ENCODE results near the gene PEX12.
A peak's percentile ranks its signal among the peaks of the same experiment; 100 is the strongest.
"Not testable (repeated sequence)": the region's sequence is repeated elsewhere in the genome, so short reads cannot be mapped to it uniquely, and the experiment has no call there.

PEX12 gene

GRCh38 chr17:35575759-35576158 lies 2.6 kb downstream of the PEX12 start:
- DNase-seq, result peak; percentile 30

GRCh38 chr17:35569405-35569804 lies 9.0 kb downstream of the PEX12 start:
- no peak for DNase-seq

GRCh38 chr17:35568561-35568960 lies 9.8 kb downstream of the PEX12 start:
- DNase-seq, result peak; percentile 67

- DNase-seq, result peak; percentile 40
Observed at GRCh38 chr17:35566968-35567367, 11.4 kb downstream of the PEX12 start.

GRCh38 chr17:35563181-35563580 lies 15.2 kb downstream of the PEX12 start:
- peak; percentile 1 for DNase-seq

GRCh38 chr17:35560703-35561102 lies 17.7 kb downstream of the PEX12 start, which contains the start of gene SLFN14:
TSS of gene SLFN14 (minus strand) at chr17:35560819. CDS start at chr17:35558062, 2,757 bp downstream.
- peak; percentile 51 for DNase-seq

- peak; percentile 10 for DNase-seq
Observed at GRCh38 chr17:35559495-35560210, 18.7 kb downstream of the PEX12 start.

GRCh38 chr17:35557353-35557752 lies 21.0 kb downstream of the PEX12 start:
- peak; percentile 20 for DNase-seq

GRCh38 chr17:35555691-35556090 lies 22.7 kb downstream of the PEX12 start:
- peak; percentile 32 for DNase-seq

- DNase-seq, result peak; percentile 11
Observed at GRCh38 chr17:35554668-35555067, 23.7 kb downstream of the PEX12 start.

- DNase-seq, result no peak
Observed at GRCh38 chr17:35553310-35553709, 25.1 kb downstream of the PEX12 start.

GRCh38 chr17:35548978-35549377 lies 29.4 kb downstream of the PEX12 start:
- DNase-seq, result no peak

GRCh38 chr17:35548208-35548810 lies 30.1 kb downstream of the PEX12 start:
- no peak for DNase-seq

- DNase-seq, result no peak
Observed at GRCh38 chr17:35546487-35546886, 31.9 kb downstream of the PEX12 start.

GRCh38 chr17:35545150-35545549 lies 33.2 kb downstream of the PEX12 start:
- DNase-seq, result no peak

- DNase-seq, result no peak
Observed at GRCh38 chr17:35543856-35544255, 34.5 kb downstream of the PEX12 start.

- no peak for DNase-seq
Observed at GRCh38 chr17:35542990-35543389, 35.4 kb downstream of the PEX12 start.

GRCh38 chr17:35541434-35541833 lies 36.9 kb downstream of the PEX12 start:
- no peak for DNase-seq

- DNase-seq, result no peak
Observed at GRCh38 chr17:35540589-35541404, 37.6 kb downstream of the PEX12 start.

GRCh38 chr17:35539659-35540026 lies 38.7 kb downstream of the PEX12 start:
- DNase-seq, result no peak

GRCh38 chr17:35537601-35538141 lies 40.7 kb downstream of the PEX12 start, which contains the start of gene SLFN12L:
TSS of gene SLFN12L (minus strand) at chr17:35537678. CDS start at chr17:35522364, 15,314 bp downstream.
- no peak for DNase-seq

- no peak for DNase-seq
Observed at GRCh38 chr17:35536664-35537171, 41.7 kb downstream of the PEX12 start.

GRCh38 chr17:35535406-35535805 lies 43.0 kb downstream of the PEX12 start:
- not testable (repeated sequence) for DNase-seq

Measured in islet precursor cell (in vitro differentiated cells).